Measurements from ENCODE around the gene TCP10L.

TCP10L gene

DNA sequence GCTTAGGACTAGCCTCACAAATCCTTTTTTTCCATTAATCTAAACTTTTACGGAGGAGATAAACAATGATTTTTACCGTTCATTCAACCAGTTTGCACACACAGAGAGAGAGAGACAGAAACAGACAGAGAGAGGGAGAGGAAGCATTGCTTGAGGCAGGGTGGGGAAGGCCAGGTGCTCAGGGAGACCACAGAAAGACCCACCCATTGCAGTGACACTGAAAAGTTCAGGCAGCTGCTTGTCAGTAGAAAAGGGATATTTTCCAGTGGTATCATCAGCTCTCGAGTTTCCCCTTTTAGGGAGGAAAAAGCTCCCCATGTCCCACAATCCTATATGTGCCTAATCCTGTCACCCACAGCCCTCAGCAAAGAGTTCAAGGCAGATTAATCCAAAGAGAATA is 27.2 kb downstream of the TCP10L start:
- no peak overlapping the region for H3K27ac ChIP-seq
- no peak for DNase-seq
- H3K36me3 ChIP-seq, result no peaks in the 10 kb centered on the region
- no peaks in the 10 kb centered on the region for H3K27me3 ChIP-seq (ENCODE audit: insufficient read depth, low read depth, severe bottlenecking)
- TF ChIP-seq, protein P1, sequence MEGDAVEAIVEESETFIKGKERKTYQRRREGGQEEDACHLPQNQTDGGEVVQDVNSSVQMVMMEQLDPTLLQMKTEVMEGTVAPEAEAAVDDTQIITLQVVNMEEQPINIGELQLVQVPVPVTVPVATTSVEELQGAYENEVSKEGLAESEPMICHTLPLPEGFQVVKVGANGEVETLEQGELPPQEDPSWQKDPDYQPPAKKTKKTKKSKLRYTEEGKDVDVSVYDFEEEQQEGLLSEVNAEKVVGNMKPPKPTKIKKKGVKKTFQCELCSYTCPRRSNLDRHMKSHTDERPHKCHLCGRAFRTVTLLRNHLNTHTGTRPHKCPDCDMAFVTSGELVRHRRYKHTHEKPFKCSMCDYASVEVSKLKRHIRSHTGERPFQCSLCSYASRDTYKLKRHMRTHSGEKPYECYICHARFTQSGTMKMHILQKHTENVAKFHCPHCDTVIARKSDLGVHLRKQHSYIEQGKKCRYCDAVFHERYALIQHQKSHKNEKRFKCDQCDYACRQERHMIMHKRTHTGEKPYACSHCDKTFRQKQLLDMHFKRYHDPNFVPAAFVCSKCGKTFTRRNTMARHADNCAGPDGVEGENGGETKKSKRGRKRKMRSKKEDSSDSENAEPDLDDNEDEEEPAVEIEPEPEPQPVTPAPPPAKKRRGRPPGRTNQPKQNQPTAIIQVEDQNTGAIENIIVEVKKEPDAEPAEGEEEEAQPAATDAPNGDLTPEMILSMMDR (IDR thresholded peaks at IDR 0.05; ENCODE audit: low read depth, low read length), result no peak
- no peaks in the 10 kb centered on the region for H3K9me3 ChIP-seq (ENCODE audit: severe bottlenecking)
- H3K4me3 ChIP-seq (ENCODE audit: low read depth, low read length), result no peak overlapping the region

DNA sequence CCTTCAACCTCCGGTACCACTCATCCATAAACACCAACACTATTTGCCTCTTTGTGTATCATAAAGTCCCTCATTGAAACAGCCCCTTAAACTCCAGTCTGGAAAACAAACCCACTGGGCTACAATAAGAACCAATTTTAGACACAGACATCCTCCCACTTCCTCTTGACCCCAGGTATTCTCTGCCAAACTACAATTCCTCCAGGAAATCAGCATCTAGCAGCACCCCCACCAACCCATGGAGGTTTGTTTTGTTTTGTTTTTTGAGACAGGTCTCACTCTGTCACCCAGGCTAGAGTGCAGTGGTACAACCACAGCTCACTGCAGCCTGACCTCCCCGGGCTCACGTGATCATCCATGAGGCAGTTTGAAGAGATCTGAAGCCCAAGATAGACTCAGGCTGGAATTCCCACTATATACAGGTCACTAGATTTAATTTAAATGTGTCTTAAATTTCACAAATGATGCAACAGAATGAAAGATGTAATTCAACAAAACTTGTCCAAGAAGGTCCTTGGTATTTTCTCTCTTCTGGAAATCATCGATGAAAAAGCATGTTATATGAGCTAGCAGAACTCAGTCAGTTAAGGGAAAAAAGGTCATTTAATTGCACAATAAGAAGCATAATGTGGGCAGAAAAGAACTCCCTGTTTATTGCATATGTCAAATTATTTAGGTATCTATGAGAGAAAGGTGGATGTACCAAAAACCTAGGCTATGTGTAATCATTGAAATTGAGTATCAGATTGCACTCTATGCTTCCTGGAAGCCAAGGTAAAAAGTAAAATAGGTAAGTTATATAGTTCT is 30.3 kb downstream of the TCP10L start:
- no peak for DNase-seq
- no peaks in the 10 kb centered on the region for H3K36me3 ChIP-seq
- TF ChIP-seq, protein P1 (IDR thresholded peaks at IDR 0.05; ENCODE audit: low read depth, low read length), result no peak
- H3K27me3 ChIP-seq (ENCODE audit: insufficient read depth, low read depth, severe bottlenecking), result no peaks in the 10 kb centered on the region
- H3K9me3 ChIP-seq (ENCODE audit: severe bottlenecking), result no peaks in the 10 kb centered on the region
- H3K27ac ChIP-seq, result no peak overlapping the region
- no peak overlapping the region for H3K4me3 ChIP-seq (ENCODE audit: low read depth, low read length)

DNA sequence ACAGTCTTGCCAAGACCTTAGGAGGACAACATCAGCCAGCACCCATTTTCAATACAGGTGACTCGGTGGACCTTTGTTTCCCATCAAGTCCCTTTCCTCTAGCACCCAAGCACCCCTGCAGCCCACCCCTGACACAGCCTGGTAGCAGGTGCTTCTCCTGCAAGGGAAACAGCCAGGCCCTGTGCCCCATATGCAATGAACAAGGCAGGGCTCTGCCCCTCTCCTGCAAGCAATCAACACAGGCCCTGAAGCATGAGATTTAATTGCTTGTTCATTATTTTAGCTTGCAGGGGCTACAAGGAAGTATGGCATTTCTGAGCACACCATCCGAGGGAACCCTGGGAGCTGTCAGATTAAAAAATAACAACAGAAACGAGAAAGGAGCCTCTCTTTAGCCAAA is 35.4 kb downstream of the TCP10L start:
- TF ChIP-seq, protein P1 (IDR thresholded peaks at IDR 0.05; ENCODE audit: low read depth, low read length), result no peak
- no peak overlapping the region for H3K27ac ChIP-seq
- no peaks in the 10 kb centered on the region for H3K9me3 ChIP-seq (ENCODE audit: severe bottlenecking)
- no peak overlapping the region for H3K4me3 ChIP-seq (ENCODE audit: low read depth, low read length)
- H3K27me3 ChIP-seq (ENCODE audit: insufficient read depth, low read depth, severe bottlenecking), result no peaks in the 10 kb centered on the region
- DNase-seq, result no peak
- H3K36me3 ChIP-seq, result no peaks in the 10 kb centered on the region

DNA sequence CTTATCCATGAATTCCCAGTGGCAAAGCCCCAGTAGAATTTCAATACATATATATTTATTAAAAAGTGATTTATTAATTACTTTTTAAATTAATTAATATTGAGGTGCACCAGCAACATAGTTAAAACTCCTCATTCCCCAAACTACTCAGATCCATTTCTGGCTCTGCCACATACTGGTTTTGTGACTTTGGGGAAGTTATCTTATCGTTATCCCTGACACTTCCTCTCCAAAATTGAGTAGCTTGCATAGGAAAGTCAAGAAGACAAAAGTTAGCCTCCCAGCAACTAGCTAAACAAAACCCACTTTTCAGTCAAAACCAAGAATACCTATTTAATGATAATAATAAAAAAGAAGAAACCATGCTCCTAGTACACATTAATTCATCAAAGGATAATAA is 35.9 kb downstream of the TCP10L start:
- no peak overlapping the region for H3K27ac ChIP-seq
- H3K9me3 ChIP-seq (ENCODE audit: severe bottlenecking), result no peaks in the 10 kb centered on the region
- no peak for DNase-seq
- H3K4me3 ChIP-seq (ENCODE audit: low read depth, low read length), result no peak overlapping the region
- TF ChIP-seq, protein P1 (IDR thresholded peaks at IDR 0.05; ENCODE audit: low read depth, low read length), result no peak
- no peaks in the 10 kb centered on the region for H3K36me3 ChIP-seq
- H3K27me3 ChIP-seq (ENCODE audit: insufficient read depth, low read depth, severe bottlenecking), result no peaks in the 10 kb centered on the region

DNA sequence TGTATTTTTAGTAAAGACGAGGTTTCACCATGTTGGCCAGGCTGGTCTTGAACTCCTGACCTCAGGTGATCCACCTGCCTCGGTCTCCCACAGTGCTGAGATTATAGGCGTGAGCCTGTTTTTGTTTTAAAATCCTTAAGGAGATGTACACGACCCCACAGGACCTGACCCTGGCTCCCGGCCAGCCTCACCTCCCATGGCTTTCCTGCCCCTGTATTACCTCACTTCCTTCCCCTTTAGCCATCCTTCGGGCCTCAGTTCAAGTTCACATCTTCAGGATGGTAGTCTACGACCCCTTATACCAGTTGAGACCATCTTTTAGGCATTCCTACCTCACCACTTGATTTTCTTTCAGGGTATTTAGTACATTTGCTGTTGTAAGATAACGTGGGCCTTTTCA is 36.3 kb downstream of the TCP10L start:
- no peaks in the 10 kb centered on the region for H3K27me3 ChIP-seq (ENCODE audit: insufficient read depth, low read depth, severe bottlenecking)
- TF ChIP-seq, protein P1 (IDR thresholded peaks at IDR 0.05; ENCODE audit: low read depth, low read length), result no peak
- DNase-seq, result no peak
- H3K9me3 ChIP-seq (ENCODE audit: severe bottlenecking), result no peaks in the 10 kb centered on the region
- H3K36me3 ChIP-seq, result no peaks in the 10 kb centered on the region
- H3K4me3 ChIP-seq (ENCODE audit: low read depth, low read length), result no peak overlapping the region
- no peak overlapping the region for H3K27ac ChIP-seq

DNA sequence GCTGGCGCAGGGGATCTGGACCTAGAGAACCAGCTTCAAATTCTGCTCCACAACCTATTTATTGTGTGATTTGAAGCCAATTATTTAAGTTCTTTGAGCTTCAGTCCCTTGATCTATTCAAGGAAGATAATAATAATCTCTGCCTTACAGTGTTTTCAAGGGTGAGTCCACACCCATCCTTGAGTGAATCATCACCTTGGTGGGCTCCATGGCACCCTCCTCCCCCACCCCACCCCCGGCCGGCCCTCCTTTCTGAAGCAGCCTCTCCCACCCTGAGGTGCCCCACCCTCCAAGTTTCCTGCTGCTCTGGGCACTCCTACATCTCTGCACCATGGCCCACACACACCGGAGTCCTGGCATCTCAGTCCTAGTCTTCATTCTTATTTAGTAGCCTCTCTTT is 38.3 kb downstream of the TCP10L start:
- Histone ChIP-seq H3K36me3 (no peaks in the 10 kb centered on the region), H3K27ac (no peak overlapping the region), H3K27me3 (ENCODE audit: insufficient read depth, low read depth, severe bottlenecking) (no peaks in the 10 kb centered on the region), H3K9me3 (ENCODE audit: severe bottlenecking) (peaks cover 3% of the 10 kb centered on the region), H3K4me3 (ENCODE audit: low read depth, low read length) (no peak overlapping the region)
- TF ChIP-seq, protein P1 (IDR thresholded peaks at IDR 0.05; ENCODE audit: low read depth, low read length), result no peak
- no peak for DNase-seq

All from WERI-Rb-1 (cell line).